CD14-positive monocyte (primary cell): ENCODE data around the gene PRKCQ. TPM values are rescaled to one million over a fixed set of nuclear protein-coding genes. Genes with fewer than 3 reads are reported as not detected.

ENCODE experiments used
- DNase-seq, 3 donors: peaks; one replicate each; pipeline ENCODE4 v3.0.0-alpha.2; 2011 to 2022
- H2AFZ ChIP-seq: 2 replicates; pipeline ENCODE4 v1.6.0; 2012; ENCODE audit warnings: mild to moderate bottlenecking, low read depth, low read length, inconsistent platforms; ENCODE audit not compliant: insufficient read depth, poor library complexity, severe bottlenecking
- H3K27ac ChIP-seq, 2 donors: 1 replicate in 1 of 2; 2 replicates in 1 of 2; pipeline ENCODE4 v1.5.1; 2012 to 2013; ENCODE audit warnings: low read length in 2 of 2, control low read depth in 1 of 2, inconsistent platforms in 1 of 2, low read depth in 1 of 2, mild to moderate bottlenecking in 1 of 2
- H3K27me3 ChIP-seq, 2 donors: one replicate each; pipeline versions ENCODE4 v1.6.0 to v1.6.1; 2011 to 2013; ENCODE audit warnings: low read length in 2 of 2; ENCODE audit not compliant: control insufficient read depth in 2 of 2, insufficient read depth in 2 of 2
- H3K36me3 ChIP-seq, 2 donors: replicated peaks in 1 of 2; 1 replicate in 1 of 2; 2 replicates in 1 of 2; pipeline versions ENCODE4 v1.5.1 to v1.6.1; 2012 to 2013; ENCODE audit warnings: low read length in 2 of 2, control low read depth in 1 of 2, inconsistent platforms in 1 of 2, mild to moderate bottlenecking in 1 of 2; ENCODE audit not compliant: insufficient read depth in 2 of 2, control insufficient read depth in 1 of 2
- H3K4me1 ChIP-seq, 2 donors: 1 replicate in 1 of 2; 2 replicates in 1 of 2; pipeline versions ENCODE4 v1.5.1 to v1.6.1; 2012 to 2013; ENCODE audit warnings: low read length in 2 of 2, control low read depth in 1 of 2, inconsistent platforms in 1 of 2, mild to moderate bottlenecking in 1 of 2, moderate library complexity in 1 of 2; ENCODE audit not compliant: insufficient read depth in 2 of 2, control insufficient read depth in 1 of 2
- H3K4me2 ChIP-seq: replicated peaks from 2 replicates; pipeline ENCODE3; 2012; ENCODE audit warnings: low read length, moderate library complexity, mild to moderate bottlenecking; ENCODE audit not compliant: poor library complexity, severe bottlenecking; ENCODE audit errors: extremely low read depth
- H3K4me3 ChIP-seq, 3 experiments: fragments of 200-600 bp in 1 of 3; sonication (generic) in 1 of 3; replicated peaks in 1 of 3; 1 replicate in 2 of 3; 2 replicates in 1 of 3; pipeline ENCODE4 v1.5.1; 2011 to 2013; ENCODE audit warnings: low read length in 3 of 3, mild to moderate bottlenecking in 3 of 3, control low read depth in 2 of 3, low read depth in 2 of 3, inconsistent platforms in 1 of 3, moderate library complexity in 1 of 3
- H3K79me2 ChIP-seq: 2 replicates; pipeline ENCODE4 v1.6.0; 2012; ENCODE audit warnings: mild to moderate bottlenecking, control low read depth, inconsistent platforms, low read length, moderate library complexity; ENCODE audit not compliant: insufficient read depth
- H3K9ac ChIP-seq: 2 replicates; pipeline ENCODE4 v1.6.0; 2017; ENCODE audit warnings: low read length, mild to moderate bottlenecking; ENCODE audit not compliant: insufficient read depth, poor library complexity, severe bottlenecking
- H3K9me3 ChIP-seq, 2 donors: replicated peaks in 1 of 2; 1 replicate in 1 of 2; 2 replicates in 1 of 2; pipeline versions ENCODE4 v1.5.1 to v1.6.1; 2012 to 2013; ENCODE audit warnings: low read length in 2 of 2, control low read depth in 1 of 2; ENCODE audit not compliant: control insufficient read depth in 1 of 2, insufficient read depth in 1 of 2
- H4K20me1 ChIP-seq: 2 replicates; pipeline ENCODE4 v1.6.0; 2012; ENCODE audit warnings: mild to moderate bottlenecking, low read length, control low read depth, moderate library complexity; ENCODE audit not compliant: insufficient read depth
- H3K27ac Mint-ChIP-seq, 7 donors: one replicate each; pipeline ENCODE4 v1.8.0; 2020; ENCODE audit warnings: mild to moderate bottlenecking in 7 of 7, mixed read lengths in 7 of 7, moderate library complexity in 6 of 7, inconsistent platforms in 2 of 7
- H3K27me3 Mint-ChIP-seq, 3 donors: one replicate each; pipeline ENCODE4 v1.8.0; 2021 to 2022; ENCODE audit warnings: low read depth in 3 of 3, mild to moderate bottlenecking in 3 of 3, mixed read lengths in 3 of 3, moderate library complexity in 3 of 3, inconsistent platforms in 1 of 3
- H3K36me3 Mint-ChIP-seq, 2 donors: one replicate each; pipeline ENCODE4 v1.8.0; 2020; ENCODE audit warnings: mixed read lengths in 2 of 2, inconsistent platforms in 1 of 2, mild to moderate bottlenecking in 1 of 2
- H3K4me1 Mint-ChIP-seq: one replicate; pipeline ENCODE4 v1.8.0; 2020; ENCODE audit warnings: mild to moderate bottlenecking, mixed read lengths
- H3K4me3 Mint-ChIP-seq, 2 donors: one replicate each; pipeline ENCODE4 v1.8.0; 2020; ENCODE audit warnings: mild to moderate bottlenecking in 2 of 2, mixed read lengths in 2 of 2, moderate library complexity in 1 of 2
- H3K9me3 Mint-ChIP-seq, 7 donors: one replicate each; pipeline ENCODE4 v1.8.0; 2020 to 2022; ENCODE audit warnings: mixed read lengths in 7 of 7, mild to moderate bottlenecking in 6 of 7, moderate library complexity in 6 of 7, inconsistent platforms in 2 of 7
- WGBS: methylation state at CpG from one replicate; pipeline ENCODE4 v1.1.5; 2013; ENCODE audit warnings: missing lambda C conversion rate; ENCODE audit not compliant: insufficient coverage; 5-methylcytosine and 5-hydroxymethylcytosine counted together
- intact Hi-C, 2 donors: fragments of 100-400 bp; cut with micrococcal nuclease; formaldehyde crosslinking; loops; one replicate each; pipeline versions ENCODE4 v1.15.0 to v1.15.1; 2023
- polyA plus RNA-seq, 3 donors: library from polyadenylated mRNA; depleted of rRNA in 1 of 3; unstranded in 2 of 3; stranded (reverse) in 1 of 3; fragments of 300-500 nt in 2 of 3; fragments of >200 nt in 1 of 3; fragmentation: Illumina TruSeq in 2 of 3; gene quantifications; 1 replicate in 2 of 3; 2 replicates in 1 of 3; pipeline ENCODE4 v1.2.3, GENCODE V29; 2012 to 2021
- TF ChIP-seq, protein P1 (sequence below): fragments of 200-600 bp; IDR thresholded peaks from one replicate; pipeline ENCODE4 v1.8.0; 2022; ENCODE audit warnings: antibody characterized with exemption, mild to moderate bottlenecking

Gene PRKCQ
- polyA plus RNA-seq, 3 donors = 0.01 to 0.29 (median 0.09) TPM

DNA sequence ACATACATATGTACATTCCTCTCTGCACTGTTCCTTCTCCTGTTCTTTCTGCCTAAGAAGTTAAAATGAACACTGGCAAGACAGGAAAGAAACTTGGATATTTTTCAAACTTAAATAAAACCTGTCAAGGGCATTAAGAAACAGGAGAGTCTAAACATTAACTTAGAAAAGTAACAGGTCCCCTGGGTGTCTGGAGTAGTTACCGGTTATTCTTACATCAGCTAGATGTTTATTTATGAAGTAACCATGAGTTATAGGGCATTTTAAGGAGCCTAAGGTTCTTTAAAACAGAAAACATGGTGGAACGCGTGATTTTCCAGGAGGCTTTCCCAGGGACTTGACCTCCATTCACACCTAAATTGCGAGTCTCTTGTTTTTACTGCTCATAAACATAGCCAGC is 148.2 kb downstream of the PRKCQ start:
- no CpG with 5 or more reads among the region's 4 CpGs for WGBS
- Histone ChIP-seq H3K36me3 (no peaks in the 10 kb centered on the region), H3K79me2 (no peaks in the 10 kb centered on the region), H3K4me2 (no peak overlapping the region), H4K20me1 (no peaks in the 10 kb centered on the region), H2AFZ (no peak overlapping the region), H3K27me3 (no peaks in the 10 kb centered on the region), H3K4me1 (no peaks in the 10 kb centered on the region), H3K9me3 (no peaks in the 10 kb centered on the region), H3K27ac (no peak overlapping the region), H3K4me3 (no peak overlapping the region), H3K9ac (no peak overlapping the region)
- peaks cover 0 to 2% (median 0%) of the 10 kb centered on the region in 3 donors for H3K27me3 Mint-ChIP-seq
- DNase-seq = no peak
- intact Hi-C loops = no loop called here
- H3K4me1 Mint-ChIP-seq = peaks cover 2% of the 10 kb centered on the region
- TF ChIP-seq, protein P1, sequence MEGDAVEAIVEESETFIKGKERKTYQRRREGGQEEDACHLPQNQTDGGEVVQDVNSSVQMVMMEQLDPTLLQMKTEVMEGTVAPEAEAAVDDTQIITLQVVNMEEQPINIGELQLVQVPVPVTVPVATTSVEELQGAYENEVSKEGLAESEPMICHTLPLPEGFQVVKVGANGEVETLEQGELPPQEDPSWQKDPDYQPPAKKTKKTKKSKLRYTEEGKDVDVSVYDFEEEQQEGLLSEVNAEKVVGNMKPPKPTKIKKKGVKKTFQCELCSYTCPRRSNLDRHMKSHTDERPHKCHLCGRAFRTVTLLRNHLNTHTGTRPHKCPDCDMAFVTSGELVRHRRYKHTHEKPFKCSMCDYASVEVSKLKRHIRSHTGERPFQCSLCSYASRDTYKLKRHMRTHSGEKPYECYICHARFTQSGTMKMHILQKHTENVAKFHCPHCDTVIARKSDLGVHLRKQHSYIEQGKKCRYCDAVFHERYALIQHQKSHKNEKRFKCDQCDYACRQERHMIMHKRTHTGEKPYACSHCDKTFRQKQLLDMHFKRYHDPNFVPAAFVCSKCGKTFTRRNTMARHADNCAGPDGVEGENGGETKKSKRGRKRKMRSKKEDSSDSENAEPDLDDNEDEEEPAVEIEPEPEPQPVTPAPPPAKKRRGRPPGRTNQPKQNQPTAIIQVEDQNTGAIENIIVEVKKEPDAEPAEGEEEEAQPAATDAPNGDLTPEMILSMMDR = no peak
- H3K9me3 Mint-ChIP-seq = peaks cover 0 to 3% (median 0%) of the 10 kb centered on the region in 7 donors
- H3K27ac Mint-ChIP-seq = no peak overlapping the region
- peaks cover 0 to 2% of the 10 kb centered on the region in 2 donors for H3K36me3 Mint-ChIP-seq
- no peak overlapping the region for H3K4me3 Mint-ChIP-seq

DNA sequence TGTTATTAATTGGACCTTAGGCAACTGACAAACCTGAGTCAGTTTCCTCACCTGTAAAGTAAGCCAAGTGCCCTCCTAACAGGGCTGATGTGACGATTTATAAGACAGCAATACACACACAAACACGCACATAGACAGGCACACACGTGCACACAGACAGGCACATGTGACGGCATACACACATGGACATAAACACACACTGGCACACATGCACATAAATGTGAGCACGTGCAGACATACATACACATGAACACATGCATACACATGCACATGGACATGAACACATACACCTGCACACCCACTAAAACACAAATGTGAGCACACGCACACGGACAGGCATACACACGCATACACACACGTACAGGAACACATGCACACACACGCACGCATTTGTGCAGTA is 148.9 kb downstream of the PRKCQ start:
- Histone ChIP-seq H3K27me3 (no peaks in the 10 kb centered on the region), H3K9me3 (no peaks in the 10 kb centered on the region), H3K4me2 (no peak overlapping the region), H3K36me3 (no peaks in the 10 kb centered on the region), H3K9ac (no peak overlapping the region), H3K4me3 (no peak overlapping the region), H3K27ac (no peak overlapping the region), H3K4me1 (no peaks in the 10 kb centered on the region), H3K79me2 (no peaks in the 10 kb centered on the region), H2AFZ (no peak overlapping the region), H4K20me1 (no peaks in the 10 kb centered on the region)
- peaks cover 0 to 3% (median 0%) of the 10 kb centered on the region in 7 donors for H3K9me3 Mint-ChIP-seq
- DNase-seq = no peak
- 100% methylated on average over 7 of the region's 11 CpGs for WGBS
- TF ChIP-seq, protein P1 = no peak
- no peak overlapping the region for H3K27ac Mint-ChIP-seq
- H3K36me3 Mint-ChIP-seq = peaks cover 0 to 2% of the 10 kb centered on the region in 2 donors
- peaks cover 2% of the 10 kb centered on the region for H3K4me1 Mint-ChIP-seq
- H3K4me3 Mint-ChIP-seq = no peak overlapping the region
- H3K27me3 Mint-ChIP-seq = peaks cover 0 to 2% (median 0%) of the 10 kb centered on the region in 3 donors
- intact Hi-C loops = no loop called here
